KOPT-K1 (cell line): ENCODE measurements around the gene ADAM29.
"Not testable (repeated sequence)": the region's sequence is repeated elsewhere in the genome, so short reads cannot be mapped to it uniquely, and the experiment has no call there.

Experiments used
- H3K27ac ChIP-seq: fragments of 200-600 bp; sonication (generic); 2 replicates; pipeline ENCODE4 v1.5.1; 2016; ENCODE audit warnings: antibody characterized with exemption, mild to moderate bottlenecking, low read depth, low read length; ENCODE audit not compliant: poor library complexity, severe bottlenecking
- H3K36me3 ChIP-seq: fragments of 200-600 bp; sonication (generic); 2 replicates; pipeline ENCODE4 v1.5.1; 2017; ENCODE audit warnings: antibody characterized with exemption, mild to moderate bottlenecking, low read length, moderate library complexity; ENCODE audit not compliant: insufficient read depth
- H3K9me3 ChIP-seq: fragments of 200-600 bp; sonication (generic); 2 replicates; pipeline ENCODE4 v1.5.1; 2017; ENCODE audit warnings: antibody characterized with exemption, low read length, mild to moderate bottlenecking; ENCODE audit not compliant: insufficient read depth, poor library complexity, severe bottlenecking

ADAM29 gene

DNA sequence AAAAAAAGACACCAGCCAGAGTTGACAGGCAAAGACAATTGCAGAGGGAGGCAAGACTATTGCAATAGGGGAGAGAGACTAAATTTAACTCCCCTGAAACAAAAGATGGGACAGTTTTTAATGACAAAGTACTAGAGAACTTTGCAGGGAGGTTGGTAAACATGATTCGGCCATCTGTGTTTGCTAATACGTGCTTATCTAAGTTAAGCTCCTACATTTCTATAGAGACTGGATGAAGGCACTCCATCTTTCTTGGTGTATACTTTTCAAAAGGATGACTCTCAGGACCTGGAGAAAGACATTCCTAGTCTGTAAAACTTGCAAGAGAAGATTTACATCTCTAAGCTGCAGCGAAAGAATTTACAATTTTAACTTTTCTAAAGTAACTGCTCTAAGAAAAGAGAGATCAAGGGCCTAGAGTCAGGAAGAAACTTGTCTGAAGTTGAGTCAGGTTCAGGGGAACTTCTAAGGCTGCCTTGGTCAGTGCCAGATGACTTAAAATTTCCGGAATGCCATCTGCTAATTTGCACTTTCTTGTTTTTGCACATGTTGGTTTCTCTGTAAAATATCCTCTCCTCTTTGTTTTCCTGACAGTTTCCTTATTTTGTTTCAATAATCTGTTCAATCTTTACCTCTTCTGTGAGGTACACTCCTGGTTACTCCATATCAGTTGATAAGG is 10.6 kb downstream of the ADAM29 start:
- no peaks in the 10 kb centered on the region for H3K36me3 ChIP-seq
- peak overlapping the region; percentile 5 for H3K27ac ChIP-seq
- no peaks in the 10 kb centered on the region for H3K9me3 ChIP-seq

DNA sequence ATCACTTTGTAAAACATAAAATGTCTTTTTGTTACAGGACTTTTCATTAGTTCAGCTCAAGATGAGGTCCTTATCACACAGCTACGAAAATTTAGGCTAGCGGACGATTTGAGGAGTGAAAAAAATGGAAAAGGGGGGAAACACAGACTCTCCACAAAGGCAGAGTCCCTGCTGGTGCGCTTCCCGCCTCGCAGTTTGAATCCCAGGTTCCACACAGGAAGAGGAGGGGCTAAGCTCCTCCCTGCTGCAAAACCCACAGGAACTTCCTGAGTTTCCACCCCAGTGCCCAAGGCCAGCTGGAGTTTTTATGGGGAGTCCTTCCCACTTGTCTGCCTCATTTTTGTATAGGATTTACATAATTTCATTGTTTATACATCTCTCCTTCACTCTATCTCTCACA is 11.2 kb downstream of the ADAM29 start:
- no peak overlapping the region for H3K27ac ChIP-seq
- no peaks in the 10 kb centered on the region for H3K9me3 ChIP-seq
- no peaks in the 10 kb centered on the region for H3K36me3 ChIP-seq

DNA sequence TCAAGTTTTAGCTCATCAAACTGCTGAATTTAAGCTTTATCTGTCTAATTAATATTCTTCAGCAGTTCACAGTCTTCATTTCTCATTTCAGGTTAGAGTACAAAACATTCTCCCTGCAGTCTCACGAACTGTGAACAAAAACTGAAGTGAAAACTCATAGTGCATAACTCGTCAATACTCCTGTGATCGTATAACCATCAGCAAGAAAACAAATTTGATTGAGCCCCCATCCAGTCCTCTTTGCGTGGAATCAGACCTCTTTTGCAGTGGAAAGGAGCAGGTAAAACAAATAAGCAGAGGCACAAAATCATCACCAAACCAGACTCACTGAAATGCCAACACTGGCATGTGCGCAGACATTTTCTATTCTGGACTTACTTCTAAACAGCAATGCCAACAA is 12.7 kb downstream of the ADAM29 start:
- Histone ChIP-seq H3K36me3 (no peaks in the 10 kb centered on the region), H3K9me3 (no peaks in the 10 kb centered on the region), H3K27ac (no peak overlapping the region)

DNA sequence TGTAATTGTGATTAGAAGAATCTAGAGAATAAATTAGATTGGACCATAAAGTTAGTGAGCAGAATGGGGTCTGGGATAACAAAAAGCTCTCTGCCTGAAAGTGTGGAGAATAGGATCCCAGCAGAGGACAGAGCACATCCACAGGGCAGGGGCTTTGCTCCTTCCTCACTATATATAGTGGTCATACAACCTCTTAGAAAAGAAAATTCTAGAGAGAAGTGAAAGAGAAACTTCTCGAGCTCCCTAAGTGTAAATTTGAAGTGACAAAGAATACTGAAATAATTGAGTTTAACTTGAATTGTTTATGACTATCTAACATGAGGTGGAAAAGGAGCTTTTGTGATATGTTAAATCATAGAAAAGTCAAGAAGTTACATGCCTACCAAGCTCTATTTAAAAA is 14.9 kb downstream of the ADAM29 start:
- H3K27ac ChIP-seq, result no peak overlapping the region
- no peaks in the 10 kb centered on the region for H3K9me3 ChIP-seq
- no peaks in the 10 kb centered on the region for H3K36me3 ChIP-seq

DNA sequence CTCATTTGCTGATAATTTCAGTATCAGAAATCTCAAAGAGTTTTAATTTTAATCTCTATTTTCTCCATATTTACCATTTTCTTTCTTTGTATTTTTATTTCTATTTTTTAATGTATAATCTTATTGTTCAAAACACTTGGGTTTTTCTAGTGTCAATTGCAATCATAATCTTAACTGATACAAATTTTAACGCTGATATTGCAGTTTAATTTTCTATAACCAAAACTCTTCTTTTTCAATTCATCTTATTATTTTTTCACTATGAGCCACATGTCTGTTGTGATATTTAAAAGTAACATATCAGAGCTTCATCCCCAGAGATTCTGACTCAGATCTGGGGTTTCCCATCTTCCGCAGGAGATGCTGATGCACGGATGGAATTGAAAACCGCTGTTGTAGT is 16.2 kb downstream of the ADAM29 start:
- no peaks in the 10 kb centered on the region for H3K9me3 ChIP-seq

DNA sequence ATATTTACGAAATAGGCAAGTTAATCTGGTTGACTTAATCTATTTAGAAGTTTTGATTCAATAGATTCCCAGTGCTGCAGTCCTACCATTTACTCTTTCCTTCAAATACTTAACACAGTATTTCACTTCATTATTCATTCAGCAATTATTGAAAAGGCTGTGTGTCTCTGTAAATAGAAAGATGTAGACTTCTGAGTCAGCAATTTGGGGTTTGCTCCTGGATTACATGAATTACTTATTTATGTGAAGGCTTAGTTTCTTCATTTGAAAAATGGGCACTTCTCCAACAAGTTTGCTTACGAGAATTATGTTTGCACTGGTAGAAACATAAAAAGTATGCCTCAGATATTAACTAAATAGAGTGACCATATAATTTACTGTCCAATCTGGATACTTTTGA is 17.4 kb downstream of the ADAM29 start:
- no peak overlapping the region for H3K27ac ChIP-seq
- no peaks in the 10 kb centered on the region for H3K36me3 ChIP-seq
- H3K9me3 ChIP-seq, result no peaks in the 10 kb centered on the region

More for the DNA sequence above, 16.2 kb downstream of the ADAM29 start:
- no peak overlapping the region for H3K27ac ChIP-seq
- no peaks in the 10 kb centered on the region for H3K36me3 ChIP-seq

DNA sequence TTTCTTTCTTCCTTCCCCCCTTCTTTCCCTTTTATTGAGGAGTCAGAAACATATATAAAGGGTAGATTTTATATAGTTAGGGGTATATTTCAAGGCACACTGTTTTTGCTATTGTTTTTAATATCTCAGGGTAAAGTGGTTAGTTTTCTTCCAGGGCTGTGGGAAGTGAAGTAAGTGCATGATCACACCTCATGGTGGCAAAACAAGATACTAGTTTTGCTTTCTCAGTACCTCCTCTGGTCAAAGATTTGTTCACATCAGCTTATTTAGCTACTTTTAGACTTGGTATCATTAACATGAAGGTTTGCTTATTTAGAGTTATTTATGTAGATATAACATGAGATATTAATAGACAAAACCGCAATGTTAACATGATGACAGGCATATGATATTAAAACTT is 21.8 kb downstream of the ADAM29 start:
- no peaks in the 10 kb centered on the region for H3K36me3 ChIP-seq
- no peaks in the 10 kb centered on the region for H3K9me3 ChIP-seq
- no peak overlapping the region for H3K27ac ChIP-seq

DNA sequence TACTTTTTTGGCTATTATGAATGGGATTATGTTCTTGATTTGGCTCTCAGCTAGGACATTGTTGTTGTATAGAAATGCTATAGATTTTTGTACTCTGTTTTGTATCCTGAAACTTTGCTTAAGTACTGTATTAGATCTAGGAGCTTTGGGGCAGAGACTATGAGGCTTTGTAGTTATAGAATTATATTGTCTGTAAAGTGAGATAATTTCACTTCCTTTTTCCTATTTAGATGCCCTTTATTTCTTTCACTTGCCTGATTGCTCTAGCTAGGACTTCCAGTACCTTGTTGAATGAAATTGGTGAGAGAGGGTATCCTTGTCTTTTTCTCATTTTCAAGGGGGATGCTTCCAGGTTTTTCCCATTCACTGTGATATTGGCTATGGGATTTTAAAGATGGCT is 28.1 kb downstream of the ADAM29 start:
- no peak overlapping the region for H3K27ac ChIP-seq
- H3K9me3 ChIP-seq, result no peaks in the 10 kb centered on the region
- no peaks in the 10 kb centered on the region for H3K36me3 ChIP-seq

DNA sequence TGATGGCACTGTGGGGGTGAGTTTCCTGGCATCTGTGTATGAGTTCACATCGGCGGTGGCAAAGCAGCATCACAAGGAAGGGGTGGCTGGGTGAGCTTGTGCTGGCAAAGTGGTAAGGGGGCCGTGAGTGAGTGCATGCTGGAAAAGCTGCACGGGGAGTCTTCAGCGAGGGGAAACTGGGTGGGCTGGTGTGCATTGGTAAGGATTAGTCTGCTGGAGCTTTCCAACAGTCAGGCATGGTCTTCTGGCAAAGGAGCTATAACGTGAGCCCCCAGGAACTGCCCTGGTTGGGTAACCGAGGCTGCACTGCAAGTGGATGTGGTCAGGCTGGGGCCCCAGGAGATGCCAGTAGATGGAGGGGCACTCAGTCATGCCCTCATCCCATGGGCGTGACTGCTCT is 30.7 kb downstream of the ADAM29 start:
- no peaks in the 10 kb centered on the region for H3K9me3 ChIP-seq
- no peak overlapping the region for H3K27ac ChIP-seq
- no peaks in the 10 kb centered on the region for H3K36me3 ChIP-seq

DNA sequence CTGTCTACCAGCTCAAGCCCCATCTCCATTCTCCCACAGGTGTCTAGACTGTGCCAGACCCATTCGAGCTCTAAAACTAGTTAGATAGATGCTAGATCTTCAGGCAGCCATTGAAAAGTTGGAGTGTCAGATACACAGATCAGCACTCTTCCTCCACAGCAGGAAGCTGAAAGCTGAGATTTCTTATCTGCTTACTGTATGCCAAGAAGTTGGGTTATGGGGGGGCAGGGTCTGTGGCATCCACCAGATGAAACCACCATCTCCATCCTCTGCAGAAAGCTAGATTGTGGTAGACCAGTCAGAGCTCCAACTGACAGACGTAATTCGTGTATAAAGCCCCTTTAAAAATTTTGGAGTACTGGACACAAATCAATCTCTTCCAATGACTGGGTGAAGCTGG is 54.8 kb downstream of the ADAM29 start:
- Histone ChIP-seq H3K9me3 (no peaks in the 10 kb centered on the region), H3K36me3 (no peaks in the 10 kb centered on the region), H3K27ac (no peak overlapping the region)

DNA sequence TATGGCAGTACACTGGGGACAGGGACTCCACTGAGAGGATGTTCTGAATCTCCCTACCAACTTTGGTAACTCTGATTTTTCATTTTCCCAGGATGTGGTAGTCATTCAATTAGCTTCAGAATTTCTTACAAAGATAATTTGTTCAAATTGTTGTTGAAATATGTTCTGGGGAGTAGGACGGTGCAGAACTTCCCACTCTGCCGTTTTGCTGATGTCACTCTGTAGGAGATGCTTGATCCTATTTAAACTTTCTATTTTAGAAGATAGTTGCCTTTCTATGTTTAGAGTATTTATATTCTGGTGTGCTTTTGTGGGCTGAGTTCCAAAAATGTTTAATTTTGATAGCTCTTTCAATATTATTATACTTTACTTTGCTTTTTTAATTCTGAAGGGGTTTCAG is 55.2 kb downstream of the ADAM29 start:
- H3K9me3 ChIP-seq, result no peaks in the 10 kb centered on the region
- H3K27ac ChIP-seq, result no peak overlapping the region
- H3K36me3 ChIP-seq, result no peaks in the 10 kb centered on the region

DNA sequence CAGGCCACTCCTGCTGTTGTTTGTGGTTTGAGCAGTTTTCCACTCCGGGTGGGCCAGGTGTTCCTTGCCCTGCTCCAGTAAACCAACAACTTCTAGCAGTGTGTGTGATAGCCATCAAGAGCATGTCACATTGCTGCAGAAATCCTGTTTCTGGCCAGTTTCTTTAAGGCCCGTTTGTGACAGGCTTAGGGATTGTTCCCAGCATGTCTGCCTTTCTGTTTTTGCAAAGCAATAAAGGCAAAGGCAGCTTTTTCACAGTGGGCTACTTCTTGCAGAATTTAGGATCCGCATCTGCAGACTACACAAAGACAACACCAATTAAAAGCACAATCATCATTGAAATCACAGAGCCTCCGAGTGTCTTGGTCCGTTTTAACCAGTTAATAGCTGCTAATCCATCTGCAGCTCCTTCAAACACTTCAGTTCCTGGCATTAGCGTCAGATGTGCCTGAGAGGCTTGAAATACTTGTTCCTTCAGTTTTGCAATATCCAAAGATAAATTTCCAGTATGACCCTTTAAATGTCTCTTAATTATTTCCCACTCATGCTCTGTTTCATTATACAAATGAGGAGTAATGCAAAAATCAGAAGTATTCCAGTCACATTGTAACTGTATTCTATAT is 65.1 kb downstream of the ADAM29 start:
- H3K9me3 ChIP-seq, result no peaks in the 10 kb centered on the region
- no peak overlapping the region for H3K27ac ChIP-seq
- no peaks in the 10 kb centered on the region for H3K36me3 ChIP-seq

DNA sequence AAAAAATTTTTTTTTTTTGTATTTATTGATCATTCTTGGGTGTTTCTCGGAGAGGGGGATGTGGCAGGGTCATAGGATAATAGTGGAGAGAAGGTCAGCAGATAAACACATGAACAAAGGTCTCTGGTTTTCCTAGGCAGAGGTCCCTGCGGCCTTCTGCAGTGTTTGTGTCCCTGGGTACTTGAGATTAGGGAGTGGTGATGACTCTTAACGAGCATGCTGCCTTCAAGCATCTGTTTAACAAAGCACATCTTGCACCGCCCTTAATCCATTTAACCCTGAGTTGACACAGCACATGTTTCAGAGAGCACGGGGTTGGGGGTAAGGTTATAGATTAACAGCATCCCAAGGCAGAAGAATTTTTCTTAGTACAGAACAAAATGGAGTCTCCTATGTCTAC is 65.7 kb downstream of the ADAM29 start:
- not testable (repeated sequence) for H3K27ac ChIP-seq, H3K9me3 ChIP-seq, H3K36me3 ChIP-seq

DNA sequence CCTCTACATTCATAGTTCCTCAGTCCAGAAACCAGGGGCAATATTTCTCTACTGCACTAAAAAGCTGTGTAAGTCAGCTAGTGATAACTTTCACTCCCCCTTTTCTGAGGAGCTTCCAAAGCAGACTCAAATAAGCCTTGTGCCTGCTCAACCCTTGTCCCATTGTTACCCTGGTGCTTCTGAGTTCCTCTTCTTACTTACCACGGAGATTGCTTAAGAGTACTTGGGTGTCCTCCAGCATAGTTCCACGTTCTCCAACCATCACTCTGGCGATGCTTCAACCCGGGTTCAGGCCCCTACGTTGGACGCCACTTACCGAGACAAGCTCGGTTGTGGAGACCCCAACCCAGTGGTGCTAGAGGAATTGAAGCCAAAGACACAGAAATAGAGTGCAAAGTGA is 71.6 kb downstream of the ADAM29 start:
- no peak overlapping the region for H3K27ac ChIP-seq
- no peaks in the 10 kb centered on the region for H3K36me3 ChIP-seq
- no peaks in the 10 kb centered on the region for H3K9me3 ChIP-seq

DNA sequence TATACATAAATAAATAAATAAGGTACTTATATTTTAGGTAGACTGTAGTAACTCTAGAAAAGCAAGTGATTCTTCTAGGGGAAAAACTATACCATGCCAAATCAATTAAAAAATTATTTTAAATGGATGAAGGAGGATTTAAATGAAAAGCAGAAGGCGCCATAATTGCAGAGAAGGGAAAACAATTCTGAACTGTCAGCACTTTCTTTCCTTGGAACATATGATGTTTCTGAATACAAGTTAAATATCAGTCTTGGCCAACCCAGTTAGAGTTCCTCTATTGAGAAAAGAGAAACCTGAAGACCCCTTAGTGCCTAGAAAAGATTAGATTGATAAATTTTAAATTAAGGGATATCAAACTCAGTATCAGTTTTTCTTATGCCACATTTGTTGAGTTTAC is 75.8 kb downstream of the ADAM29 start:
- H3K27ac ChIP-seq, result no peak overlapping the region
- H3K9me3 ChIP-seq, result no peaks in the 10 kb centered on the region
- H3K36me3 ChIP-seq, result no peaks in the 10 kb centered on the region

DNA sequence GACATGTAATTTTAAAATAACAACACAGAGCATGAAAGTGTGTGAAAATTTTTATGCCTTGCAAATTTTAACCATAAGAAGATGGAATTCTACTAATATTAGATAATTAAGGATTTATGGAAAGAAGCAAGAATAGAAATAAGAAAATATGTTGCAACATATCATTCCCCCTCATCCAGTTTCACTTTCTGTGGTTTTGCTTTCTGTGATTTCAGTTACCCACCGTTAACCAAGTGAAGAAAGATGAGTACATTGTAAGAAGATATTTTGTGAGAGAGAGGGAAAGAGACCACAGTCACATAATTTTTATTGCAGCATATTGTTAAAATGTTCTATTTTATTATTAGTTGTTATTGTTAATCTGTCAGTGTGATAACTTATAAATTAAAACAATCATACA is 77.9 kb downstream of the ADAM29 start:
- Histone ChIP-seq H3K27ac (no peak overlapping the region), H3K9me3 (no peaks in the 10 kb centered on the region)

More for the DNA sequence above, 77.9 kb downstream of the ADAM29 start:
- no peaks in the 10 kb centered on the region for H3K36me3 ChIP-seq
